HG02798 (cell line): ENCODE measurements around the gene ZDHHC11B.
"Not testable (repeated sequence)": the region's sequence is repeated elsewhere in the genome, so short reads cannot be mapped to it uniquely, and the experiment has no call there.

ENCODE experiments used
- ATAC-seq: cut with Tn5 transposase; IDR thresholded peaks from one replicate; pipeline ENCODE4 v1.9.1; 2021; ENCODE audit warnings: mild to moderate bottlenecking; ENCODE audit not compliant: unreplicated experiment, poor library complexity

Gene ZDHHC11B

GRCh38 chr5:756865-757345 is 27.6 kb downstream of the ZDHHC11B start:
- no peak for ATAC-seq

- no peak for ATAC-seq
Observed at GRCh38 chr5:756171-756570, 28.4 kb downstream of the ZDHHC11B start.

- ATAC-seq = not testable (repeated sequence)
Observed at GRCh38 chr5:754143-754632, 30.3 kb downstream of the ZDHHC11B start.

- not testable (repeated sequence) for ATAC-seq
Observed at GRCh38 chr5:753567-754142, 30.9 kb downstream of the ZDHHC11B start.

- ATAC-seq = not testable (repeated sequence)
Observed at GRCh38 chr5:752532-753115, 31.9 kb downstream of the ZDHHC11B start.

GRCh38 chr5:751992-752391 is 32.5 kb downstream of the ZDHHC11B start:
- not testable (repeated sequence) for ATAC-seq

GRCh38 chr5:751496-751895 is 33.0 kb downstream of the ZDHHC11B start:
- no peak for ATAC-seq

- not testable (repeated sequence) for ATAC-seq
Observed at GRCh38 chr5:750226-750625, 34.3 kb downstream of the ZDHHC11B start.

GRCh38 chr5:749101-749670 is 35.3 kb downstream of the ZDHHC11B start:
- ATAC-seq = no peak

GRCh38 chr5:748011-748980 is 36.2 kb downstream of the ZDHHC11B start:
- not testable (repeated sequence) for ATAC-seq

GRCh38 chr5:747303-747844 is 37.2 kb downstream of the ZDHHC11B start:
- not testable (repeated sequence) for ATAC-seq

GRCh38 chr5:746258-746761 is 38.2 kb downstream of the ZDHHC11B start:
- ATAC-seq = no peak

GRCh38 chr5:745272-746142 is 39.0 kb downstream of the ZDHHC11B start:
- ATAC-seq = not testable (repeated sequence)

- ATAC-seq = not testable (repeated sequence)
Observed at GRCh38 chr5:743696-744404, 40.7 kb downstream of the ZDHHC11B start.

GRCh38 chr5:742276-742675 is 42.3 kb downstream of the ZDHHC11B start:
- ATAC-seq = not testable (repeated sequence)

GRCh38 chr5:734145-734544 is 50.4 kb downstream of the ZDHHC11B start:
- ATAC-seq = not testable (repeated sequence)

- not testable (repeated sequence) for ATAC-seq
Observed at GRCh38 chr5:732754-733454, 51.6 kb downstream of the ZDHHC11B start.

- ATAC-seq = not testable (repeated sequence)
Observed at GRCh38 chr5:729225-729624, 55.3 kb downstream of the ZDHHC11B start.
